ENCODE measurements around the gene SLC38A7.

DNA sequence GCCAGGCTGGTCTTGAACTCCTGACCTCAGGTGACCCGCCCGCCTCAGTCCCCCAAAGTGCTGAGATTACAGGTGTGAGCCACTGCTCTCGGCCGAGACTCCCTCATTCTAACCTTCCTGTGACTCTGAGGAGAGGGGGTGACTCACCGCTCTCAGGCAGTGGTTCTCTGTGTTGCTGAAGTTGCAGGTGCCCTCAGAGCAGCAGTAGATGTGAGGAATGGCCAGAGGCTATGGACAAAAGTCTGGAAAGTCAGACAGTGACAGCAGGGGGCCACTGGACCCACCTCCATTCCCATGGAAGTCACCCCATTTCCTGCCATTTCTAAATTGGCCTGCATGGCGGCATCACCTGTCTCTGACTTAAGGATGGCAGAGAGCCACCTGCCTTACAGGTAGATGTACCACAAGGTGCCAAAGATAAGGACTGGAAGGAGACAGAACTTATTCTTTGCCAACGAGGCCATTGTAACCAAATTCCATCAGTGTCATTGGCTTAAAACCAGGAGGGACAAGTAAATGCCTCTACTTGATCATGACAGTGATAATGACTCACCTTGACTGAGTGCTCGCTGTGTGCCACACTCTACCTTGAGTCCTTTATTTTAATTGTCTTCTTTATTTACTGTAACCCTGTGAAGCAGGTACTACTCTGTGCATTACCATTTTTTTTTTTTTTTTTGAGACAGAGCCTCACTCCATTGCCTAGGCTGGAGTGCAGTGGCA lies 39.6 kb downstream of the SLC38A7 start:
- TF ChIP-seq, protein P1, sequence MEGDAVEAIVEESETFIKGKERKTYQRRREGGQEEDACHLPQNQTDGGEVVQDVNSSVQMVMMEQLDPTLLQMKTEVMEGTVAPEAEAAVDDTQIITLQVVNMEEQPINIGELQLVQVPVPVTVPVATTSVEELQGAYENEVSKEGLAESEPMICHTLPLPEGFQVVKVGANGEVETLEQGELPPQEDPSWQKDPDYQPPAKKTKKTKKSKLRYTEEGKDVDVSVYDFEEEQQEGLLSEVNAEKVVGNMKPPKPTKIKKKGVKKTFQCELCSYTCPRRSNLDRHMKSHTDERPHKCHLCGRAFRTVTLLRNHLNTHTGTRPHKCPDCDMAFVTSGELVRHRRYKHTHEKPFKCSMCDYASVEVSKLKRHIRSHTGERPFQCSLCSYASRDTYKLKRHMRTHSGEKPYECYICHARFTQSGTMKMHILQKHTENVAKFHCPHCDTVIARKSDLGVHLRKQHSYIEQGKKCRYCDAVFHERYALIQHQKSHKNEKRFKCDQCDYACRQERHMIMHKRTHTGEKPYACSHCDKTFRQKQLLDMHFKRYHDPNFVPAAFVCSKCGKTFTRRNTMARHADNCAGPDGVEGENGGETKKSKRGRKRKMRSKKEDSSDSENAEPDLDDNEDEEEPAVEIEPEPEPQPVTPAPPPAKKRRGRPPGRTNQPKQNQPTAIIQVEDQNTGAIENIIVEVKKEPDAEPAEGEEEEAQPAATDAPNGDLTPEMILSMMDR (conservative IDR thresholded peaks at IDR 0.05; ENCODE audit: low read depth in 2 of 2) = no peak
- TF ChIP-seq, protein P2, sequence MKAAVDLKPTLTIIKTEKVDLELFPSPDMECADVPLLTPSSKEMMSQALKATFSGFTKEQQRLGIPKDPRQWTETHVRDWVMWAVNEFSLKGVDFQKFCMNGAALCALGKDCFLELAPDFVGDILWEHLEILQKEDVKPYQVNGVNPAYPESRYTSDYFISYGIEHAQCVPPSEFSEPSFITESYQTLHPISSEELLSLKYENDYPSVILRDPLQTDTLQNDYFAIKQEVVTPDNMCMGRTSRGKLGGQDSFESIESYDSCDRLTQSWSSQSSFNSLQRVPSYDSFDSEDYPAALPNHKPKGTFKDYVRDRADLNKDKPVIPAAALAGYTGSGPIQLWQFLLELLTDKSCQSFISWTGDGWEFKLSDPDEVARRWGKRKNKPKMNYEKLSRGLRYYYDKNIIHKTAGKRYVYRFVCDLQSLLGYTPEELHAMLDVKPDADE (IDR thresholded peaks at IDR 0.05) = no peak
- TF ChIP-seq EZH2phosphoT487 (IDR thresholded peaks at IDR 0.05; ENCODE audit: unreplicated experiment) = no peak
- no peak for TF ChIP-seq POLR2AphosphoS5 (IDR thresholded peaks at IDR 0.05; ENCODE audit: low read depth)
- TF ChIP-seq EZH2 (IDR thresholded peaks at IDR 0.05; ENCODE audit: low read depth, unreplicated experiment) = no peak
